HCT116 (cell line): ENCODE results near the gene COPA. TPM values are rescaled to one million over a fixed set of nuclear protein-coding genes. Genes with fewer than 3 reads are reported as not detected.

Experiments used
- ATAC-seq: fragments of 200-7000 bp; cut with Tn5 transposase; 2 replicates; pipeline ENCODE4 v1.9.1; 2020; ENCODE audit warnings: mild to moderate bottlenecking, moderate library complexity
- BruUV-seq: library from RNA; stranded (reverse); fragments of 400-500 nt; replicated peaks from 2 replicates; lab custom pipeline; 2021; lab: Mats Ljungman, UMichigan
- CTCF ChIA-PET: fragments of 300-600 bp; sonication (Branson Sonifier 250); formaldehyde crosslinking; loops from one replicate; lab custom pipeline; 2021; ENCODE audit warnings: antibody characterized with exemption; lab: Charles Lee
- POLR2A ChIA-PET: fragments of 300-600, 350-600 bp; sonication (Branson Sonifier 250); formaldehyde crosslinking; loops from one replicate; lab custom pipeline; 2021; ENCODE audit warnings: antibody characterized with exemption; lab: Charles Lee
- RAD21 ChIA-PET, 2 experiments: fragments of 300-600 bp; sonication (Branson Sonifier 250); formaldehyde crosslinking; loops; one replicate each; lab custom pipeline; 2023; ENCODE audit warnings: low total read pairs in 2 of 2; ENCODE audit not compliant: uncharacterized antibody in 2 of 2, unreplicated experiment in 2 of 2, low non-redundant PET in 1 of 2; lab: Charles Lee
- DNase-seq: peaks from one replicate; pipeline ENCODE4 v3.0.0-alpha.2; 2010; ENCODE audit warnings: low read depth, low spot score
- H2AFZ ChIP-seq: fragments of 200-600 bp; shearing (Covaris generic), sonication (generic); 2 replicates; pipeline ENCODE4 v1.6.1; 2017; ENCODE audit warnings: low read depth, mixed run types, mixed read lengths, antibody characterized with exemption, low read length; ENCODE audit not compliant: poor library complexity, severe bottlenecking
- H3K27ac ChIP-seq: 2 replicates; pipeline ENCODE4 v1.5.1; 2012; ENCODE audit warnings: low read depth, low read length
- H3K27me3 ChIP-seq: fragments of 200-600 bp; sonication (generic); 2 replicates; pipeline ENCODE4 v1.6.1; 2016; ENCODE audit warnings: mixed run types, low read length, mixed read lengths; ENCODE audit not compliant: insufficient read depth
- H3K36me3 ChIP-seq, 2 experiments: fragments of 200-500 bp in 1 of 2; fragments of 200-600 bp in 1 of 2; sonication (Bioruptor generic) in 1 of 2; sonication (generic) in 1 of 2; 2 replicates each; pipeline versions ENCODE4 v1.5.1 to v1.6.1; 2014 to 2016; ENCODE audit warnings: low read length in 2 of 2, inconsistent platforms in 1 of 2, mixed read lengths in 1 of 2, mixed run types in 1 of 2; ENCODE audit not compliant: insufficient read depth in 2 of 2, control insufficient read depth in 1 of 2
- H3K4me1 ChIP-seq, 2 experiments: fragments of 200-600 bp in 1 of 2; sonication (generic) in 1 of 2; 2 replicates each; pipeline versions ENCODE4 v1.5.1 to v1.6.1; 2012 to 2017; ENCODE audit warnings: low read length in 2 of 2, inconsistent platforms in 1 of 2, mild to moderate bottlenecking in 1 of 2, mixed read lengths in 1 of 2, mixed run types in 1 of 2, moderate library complexity in 1 of 2; ENCODE audit not compliant: insufficient read depth in 2 of 2, control insufficient read depth in 1 of 2
- H3K4me2 ChIP-seq: fragments of 200-600 bp; sonication (generic); 2 replicates; pipeline ENCODE4 v1.6.1; 2017; ENCODE audit warnings: mixed run types, low read length, mixed read lengths
- H3K4me3 ChIP-seq, 2 experiments: fragments of 200-600 bp in 1 of 2; sonication (generic) in 1 of 2; replicated peaks in 1 of 2; 2 replicates each; pipeline ENCODE4 v1.5.1; 2011 to 2016; ENCODE audit warnings: low read length in 2 of 2, control low read depth in 1 of 2, low read depth in 1 of 2, mild to moderate bottlenecking in 1 of 2, mixed read lengths in 1 of 2, mixed run types in 1 of 2
- H3K79me2 ChIP-seq: fragments of 200-600 bp; sonication (generic); 2 replicates; pipeline ENCODE4 v1.6.1; 2017; ENCODE audit warnings: mild to moderate bottlenecking, mixed run types, low read length, moderate library complexity, mixed read lengths; ENCODE audit not compliant: insufficient read depth
- H3K9ac ChIP-seq: fragments of 200-600 bp; sonication (generic); 2 replicates; pipeline ENCODE4 v1.6.1; 2016; ENCODE audit warnings: low read length, mixed read lengths
- H3K9me2 ChIP-seq: fragments of 200-600 bp; sonication (generic), shearing (Covaris generic); 2 replicates; pipeline ENCODE4 v1.6.1; 2017; ENCODE audit warnings: mixed run types, mild to moderate bottlenecking, moderate library complexity; ENCODE audit not compliant: insufficient read depth
- H3K9me3 ChIP-seq, 2 experiments: fragments of 200-500 bp in 1 of 2; fragments of 200-600 bp in 1 of 2; sonication (Bioruptor generic) in 1 of 2; sonication (generic) in 1 of 2; 2 replicates each; pipeline ENCODE4 v1.6.1; 2014 to 2017; ENCODE audit warnings: low read length in 2 of 2, mixed read lengths in 2 of 2, inconsistent platforms in 1 of 2, low read depth in 1 of 2, mild to moderate bottlenecking in 1 of 2, mixed run types in 1 of 2, moderate library complexity in 1 of 2; ENCODE audit not compliant: control insufficient read depth in 1 of 2, insufficient read depth in 1 of 2
- H4K20me1 ChIP-seq: fragments of 200-600 bp; sonication (generic), shearing (Covaris generic); 2 replicates; pipeline ENCODE4 v1.6.1; 2017; ENCODE audit warnings: mixed run types, mild to moderate bottlenecking, moderate library complexity; ENCODE audit not compliant: insufficient read depth
- CBX3 ChIP-seq: IDR thresholded peaks from 2 replicates; pipeline ENCODE4 v1.6.1; 2012; ENCODE audit warnings: low read depth
- CTCF ChIP-seq, 3 experiments: fragments of 200-600 bp in 1 of 3; sonication (generic) in 1 of 3; IDR thresholded peaks in 2 of 3; conservative IDR thresholded peaks in 1 of 3; 2 replicates each; pipeline ENCODE4 v1.5.1; 2012 to 2017; ENCODE audit warnings: low read depth in 2 of 3, low read length in 2 of 3, antibody characterized with exemption in 1 of 3, borderline replicate concordance in 1 of 3, control low read depth in 1 of 3, mild to moderate bottlenecking in 1 of 3, mixed read lengths in 1 of 3, mixed run types in 1 of 3, moderate library complexity in 1 of 3; ENCODE audit not compliant: insufficient read depth in 1 of 3
- EZH2 ChIP-seq: fragments of 200-600 bp; sonication (generic); IDR thresholded peaks from 2 replicates; pipeline ENCODE4 v1.6.1; 2017; ENCODE audit warnings: antibody characterized with exemption, mixed run types
- EZH2phosphoT487 ChIP-seq: fragments of 200-600 bp; IDR thresholded peaks from 2 replicates; pipeline ENCODE4 v1.6.1; 2018; ENCODE audit warnings: antibody characterized with exemption, borderline replicate concordance
- FOSL1 ChIP-seq: IDR thresholded peaks from 2 replicates; pipeline ENCODE4 v1.6.1; 2012; ENCODE audit warnings: low read depth
- POLR2A ChIP-seq: IDR thresholded peaks from 2 replicates; pipeline ENCODE4 v1.7.0; 2011; ENCODE audit warnings: borderline replicate concordance; ENCODE audit not compliant: insufficient read depth, insufficient read length; ENCODE audit errors: extremely low read depth
- POLR2AphosphoS5 ChIP-seq: IDR thresholded peaks from 2 replicates; pipeline ENCODE4 v1.6.1; 2011; ENCODE audit warnings: mild to moderate bottlenecking, low read depth, low read length, moderate library complexity
- RAD21 ChIP-seq: IDR thresholded peaks from 2 replicates; pipeline ENCODE4 v1.6.1; 2012; ENCODE audit warnings: low read depth, mild to moderate bottlenecking
- SIN3A ChIP-seq: IDR thresholded peaks from 2 replicates; pipeline ENCODE4 v1.6.1; 2012; ENCODE audit warnings: low read depth
- SP1 ChIP-seq: IDR thresholded peaks from 2 replicates; pipeline ENCODE4 v1.6.1; 2012; ENCODE audit warnings: low read depth
- TCF7L2 ChIP-seq: IDR thresholded peaks from 2 replicates; pipeline ENCODE4 v1.7.0; 2011; ENCODE audit warnings: borderline replicate concordance, inconsistent platforms; ENCODE audit not compliant: insufficient read depth, insufficient read length; ENCODE audit errors: extremely low read depth
- ZNF274 ChIP-seq: fragments of 200-500 bp; sonication (Bioruptor generic); IDR thresholded peaks from 2 replicates; pipeline ENCODE4 v1.6.1; 2014; ENCODE audit warnings: mild to moderate bottlenecking, low read depth, low read length, inconsistent platforms
- intact Hi-C: fragments of 100-400 bp; cut with micrococcal nuclease; formaldehyde crosslinking; loops from 2 replicates; pipeline ENCODE4 v1.10.0; 2022
- total RNA-seq: library from RNA; stranded (reverse); gene quantifications from one replicate; pipeline ENCODE4 v1.2.1, GENCODE V29; 2021; ENCODE audit not compliant: unreplicated experiment
- TF ChIP-seq, protein P1 (sequence below): IDR thresholded peaks from 2 replicates; pipeline ENCODE4 v1.6.1; 2012

The COPA gene
- total RNA-seq, 1 experiment from 2014 or later, result 132 TPM

GRCh38 chr1:160296036-160296435, 47.0 kb downstream of the COPA start:
- RAD21 ChIA-PET, result no interaction called here
- Histone ChIP-seq H3K9ac (no peak overlapping the region), H3K4me3 (no peak overlapping the region), H3K79me2 (0 out of 2 replicates have a peak, but pooled peaks cover 3% of the 10 kb centered on the region), H3K27me3 (no peaks in the 10 kb centered on the region), H3K4me2 (no peak overlapping the region), H3K27ac (no peak overlapping the region), H2AFZ (no peak overlapping the region), H3K9me3 (no peaks in the 10 kb centered on the region), H3K36me3 (peaks cover 74 to 81% of the 10 kb centered on the region in 2 experiments), H4K20me1 (no peaks in the 10 kb centered on the region), H3K9me2 (no peaks in the 10 kb centered on the region), H3K4me1 (no peaks in the 10 kb centered on the region)
- intact Hi-C loops, result no loop called here
- BruUV-seq, result no TSS peak
- POLR2A ChIA-PET, result no interaction called here
- CTCF ChIA-PET, result no interaction called here
- ATAC-seq, result no peak
- DNase-seq, result no peak
- TF ChIP-seq SIN3A (no peak), POLR2A (no peak), CBX3 (no peak), EZH2phosphoT487 (no peak), FOSL1 (no peak), CTCF (IDR thresholded peaks at IDR 0.05 in 2 of 3, conservative IDR thresholded peaks at IDR 0.05 in 1 of 3; ENCODE audit: borderline replicate concordance in 1 of 3, insufficient read depth in 1 of 3, low read depth in 2 of 3, low read length in 2 of 3) (no peak), RAD21 (no peak), TCF7L2 (no peak), POLR2AphosphoS5 (no peak), SP1 (no peak), ZNF274 (no peak), EZH2 (no peak)
- TF ChIP-seq, protein P1, sequence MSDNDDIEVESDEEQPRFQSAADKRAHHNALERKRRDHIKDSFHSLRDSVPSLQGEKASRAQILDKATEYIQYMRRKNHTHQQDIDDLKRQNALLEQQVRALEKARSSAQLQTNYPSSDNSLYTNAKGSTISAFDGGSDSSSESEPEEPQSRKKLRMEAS, result no peak
